ENCODE data around the gene ADAMTS13. TPM values are rescaled to one million over a fixed set of nuclear protein-coding genes. Genes with fewer than 3 reads are reported as not detected.

The ADAMTS13 gene
- total RNA-seq, 4 donors from 2014 or later = 2.6 to 12.7 (median 7.2) TPM

DNA sequence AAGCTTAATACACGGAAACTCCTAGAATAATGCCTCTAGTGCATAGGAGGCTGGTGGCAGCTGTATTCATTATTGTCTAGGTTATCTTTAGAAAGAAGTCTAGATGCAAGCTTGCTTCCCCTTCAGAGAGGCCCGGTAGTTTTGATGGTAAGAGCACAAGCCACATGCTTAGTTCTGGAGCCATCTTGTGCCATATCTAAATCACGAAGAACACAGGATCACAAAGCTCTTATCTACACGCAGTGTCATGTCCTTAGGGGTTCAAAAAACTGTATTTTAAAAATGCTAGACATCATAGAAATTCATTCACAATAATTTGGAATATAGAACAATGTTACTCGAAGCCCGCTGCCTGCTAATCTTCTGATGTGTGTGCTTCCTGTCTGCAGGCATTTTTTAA, 43.8 kb downstream of the ADAMTS13 start:
- no peak overlapping the region for H3K27ac ChIP-seq
- intact Hi-C loops (cut with DNase I; ENCODE audit: low total_unique reads) = no loop called here

GRCh38 chr9:133467101-133467500, 44.9 kb downstream of the ADAMTS13 start:
- intact Hi-C loops (cut with DNase I; ENCODE audit: low total_unique reads) = no loop called here

More for the DNA sequence above, 43.8 kb downstream of the ADAMTS13 start:
- Histone ChIP-seq H3K27me3 (no peaks in the 10 kb centered on the region), H3K9me3 (no peaks in the 10 kb centered on the region), H3K36me3 (no peaks in the 10 kb centered on the region), H3K4me3 (no peak overlapping the region), H3K4me1 (peaks cover 1 to 25% (median 8%) of the 10 kb centered on the region in 4 donors)
- in situ Hi-C loops (cut with MboI; ENCODE audit: low pct_ligation_motif_present in 1 of 4, low pct_unique_long_range_greater_than_20kb in 1 of 4, low sequenced_read_pairs in 3 of 4) = no loop called here
- TF ChIP-seq POLR2A (IDR thresholded peaks at IDR 0.05) (no peak), CTCF (IDR thresholded peaks at IDR 0.05) (no peak), POLR2AphosphoS5 (IDR thresholded peaks at IDR 0.05) (no peak), EP300 (IDR thresholded peaks at IDR 0.05; ENCODE audit: low read depth) (no peak)
- DNase-seq = no peak
- 79 to 83% methylated on average over 6 of the region's 6 CpGs for WGBS, 2 donors (ENCODE audit: low coverage in 1 of 2)

GRCh38 chr9:133468374-133468773, 46.2 kb downstream of the ADAMTS13 start:
- TF ChIP-seq EP300 (IDR thresholded peaks at IDR 0.05; ENCODE audit: low read depth) (no peak), CTCF (IDR thresholded peaks at IDR 0.05) (no peak), POLR2A (IDR thresholded peaks at IDR 0.05) (no peak), POLR2AphosphoS5 (IDR thresholded peaks at IDR 0.05) (no peak)
- Histone ChIP-seq H3K27me3 (no peaks in the 10 kb centered on the region), H3K36me3 (no peaks in the 10 kb centered on the region), H3K9me3 (no peaks in the 10 kb centered on the region), H3K4me3 (no peak overlapping the region), H3K4me1 (peaks cover 0 to 25% (median 10%) of the 10 kb centered on the region in 4 donors), H3K27ac (no peak overlapping the region)
- DNase-seq = no peak
- in situ Hi-C loops (cut with MboI; ENCODE audit: low pct_ligation_motif_present in 1 of 4, low pct_unique_long_range_greater_than_20kb in 1 of 4, low sequenced_read_pairs in 3 of 4) = no loop called here
- intact Hi-C loops (cut with DNase I; ENCODE audit: low total_unique reads) = no loop called here
- 87% methylated on average over 11 of the region's 11 CpGs; no CpG with 5 or more reads in 1 of the 2 donors for WGBS, 2 donors (ENCODE audit: low coverage in 1 of 2)

More at GRCh38 chr9:133467101-133467500, 44.9 kb downstream of the ADAMTS13 start:
- H3K9me3 ChIP-seq = no peaks in the 10 kb centered on the region
- no peak overlapping the region for H3K27ac ChIP-seq
- no peak for DNase-seq
- no peaks in the 10 kb centered on the region for H3K27me3 ChIP-seq
- 84 to 89% methylated on average over 5 to 10 of the region's 10 CpGs for WGBS, 2 donors (ENCODE audit: low coverage in 1 of 2)
- peaks cover 0 to 25% (median 10%) of the 10 kb centered on the region in 4 donors for H3K4me1 ChIP-seq
- no peak for TF ChIP-seq EP300 (IDR thresholded peaks at IDR 0.05; ENCODE audit: low read depth)
- no peak for TF ChIP-seq CTCF (IDR thresholded peaks at IDR 0.05)
- no peak for TF ChIP-seq POLR2A (IDR thresholded peaks at IDR 0.05)
- no peak for TF ChIP-seq POLR2AphosphoS5 (IDR thresholded peaks at IDR 0.05)
- H3K36me3 ChIP-seq = no peaks in the 10 kb centered on the region
- in situ Hi-C loops (cut with MboI; ENCODE audit: low pct_ligation_motif_present in 1 of 4, low pct_unique_long_range_greater_than_20kb in 1 of 4, low sequenced_read_pairs in 3 of 4) = no loop called here
- H3K4me3 ChIP-seq = no peak overlapping the region

- WGBS, 2 donors (ENCODE audit: low coverage in 1 of 2) = 79% methylated on average over 6 of the region's 6 CpGs; no CpG with 5 or more reads in 1 of the 2 donors
- Histone ChIP-seq H3K4me3 (no peak overlapping the region), H3K36me3 (no peaks in the 10 kb centered on the region), H3K27ac (no peak overlapping the region), H3K9me3 (no peaks in the 10 kb centered on the region), H3K4me1 (peaks cover 0 to 25% (median 10%) of the 10 kb centered on the region in 4 donors), H3K27me3 (no peaks in the 10 kb centered on the region)
- in situ Hi-C loops (cut with MboI; ENCODE audit: low pct_ligation_motif_present in 1 of 4, low pct_unique_long_range_greater_than_20kb in 1 of 4, low sequenced_read_pairs in 3 of 4) (no loop called here), intact Hi-C loops (cut with DNase I; ENCODE audit: low total_unique reads) (no loop called here)
- TF ChIP-seq CTCF (IDR thresholded peaks at IDR 0.05) (no peak), EP300 (IDR thresholded peaks at IDR 0.05; ENCODE audit: low read depth) (no peak), POLR2A (IDR thresholded peaks at IDR 0.05) (no peak), POLR2AphosphoS5 (IDR thresholded peaks at IDR 0.05) (no peak)
- DNase-seq = no peak
Observed at GRCh38 chr9:133468777-133469421, 46.7 kb downstream of the ADAMTS13 start.

All from transverse colon (tissue), 4 donors.